ENCODE data around the gene TSPY1.
"Not testable (repeated sequence)": the region's sequence is repeated elsewhere in the genome, so short reads cannot be mapped to it uniquely, and the experiment has no call there.

DNA sequence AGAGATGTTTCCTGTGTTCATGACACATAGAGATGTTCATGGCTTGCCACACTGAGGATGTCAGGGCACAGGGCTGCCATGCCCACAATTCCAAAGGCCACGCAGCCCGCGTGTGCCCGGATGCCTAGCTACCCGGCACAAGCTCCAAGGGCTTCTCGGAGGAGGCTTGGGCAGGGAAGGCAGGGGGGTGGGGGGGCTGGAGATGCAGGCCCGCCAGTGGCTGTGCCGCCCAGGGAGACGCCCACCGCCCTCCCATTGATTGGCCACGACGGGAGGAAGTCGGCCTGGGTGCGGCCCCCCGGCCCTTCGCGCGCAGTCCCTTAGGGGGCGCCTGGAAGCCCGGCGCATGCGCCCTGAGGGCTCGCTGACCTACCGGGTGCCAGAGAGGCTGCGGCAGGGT lies at the start of gene TSPY1:
- not testable (repeated sequence) for TF ChIP-seq POLR2AphosphoS5, POLR2A (IDR thresholded peaks at IDR 0.05; ENCODE audit: low read depth, low read length)

Measured in GM12892 (cell line).